CD4-positive, alpha-beta T cell treated with Interleukin-1 beta for 1 hour (primary cell): ENCODE results near the gene MUC20.
"Not testable (repeated sequence)": the region's sequence is repeated elsewhere in the genome, so short reads cannot be mapped to it uniquely, and the experiment has no call there.

ENCODE experiments used
- DNase-seq, 2 donors: peaks; one replicate each; pipeline ENCODE4 v3.0.0-alpha.2; 2020 to 2022

The MUC20 gene

DNA sequence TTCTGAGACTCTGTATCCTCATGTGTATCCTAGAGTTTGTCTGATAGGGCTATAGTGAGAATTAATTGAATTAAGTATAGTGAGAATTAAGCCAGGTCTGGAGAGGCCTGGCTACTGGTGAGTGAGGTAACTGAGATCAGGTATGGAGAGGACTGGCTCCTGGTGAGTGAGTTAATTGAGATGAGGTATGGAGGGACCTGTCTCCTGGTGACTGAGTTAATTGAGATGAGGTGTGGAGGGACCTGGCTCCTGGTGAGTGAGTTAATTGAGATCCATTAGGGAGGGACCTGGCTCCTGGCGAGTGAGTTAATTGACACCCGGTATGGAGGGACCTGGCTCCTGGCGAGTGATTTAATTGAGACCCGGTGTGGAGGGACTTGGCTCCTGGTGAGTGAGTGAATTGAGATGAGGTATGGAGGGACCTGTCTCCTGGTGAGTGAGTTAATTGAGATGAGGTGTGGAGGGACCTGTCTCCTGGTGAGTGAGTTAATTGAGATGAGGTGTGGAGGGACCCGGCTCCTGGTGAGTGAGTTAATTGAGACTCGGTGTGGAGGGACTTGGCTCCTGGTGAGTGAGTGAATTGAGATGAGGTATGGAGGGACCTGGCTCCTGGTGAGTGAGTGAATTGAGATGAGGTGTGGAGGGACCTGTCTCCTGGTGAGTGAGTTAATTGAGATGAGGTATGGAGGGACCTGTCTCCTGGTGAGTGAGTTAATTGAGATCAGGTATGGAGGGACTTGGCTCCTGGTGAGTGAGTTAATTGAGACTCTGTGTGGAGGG is 10.5 kb upstream of the MUC20 start:
- DNase-seq = not testable (repeated sequence)

DNA sequence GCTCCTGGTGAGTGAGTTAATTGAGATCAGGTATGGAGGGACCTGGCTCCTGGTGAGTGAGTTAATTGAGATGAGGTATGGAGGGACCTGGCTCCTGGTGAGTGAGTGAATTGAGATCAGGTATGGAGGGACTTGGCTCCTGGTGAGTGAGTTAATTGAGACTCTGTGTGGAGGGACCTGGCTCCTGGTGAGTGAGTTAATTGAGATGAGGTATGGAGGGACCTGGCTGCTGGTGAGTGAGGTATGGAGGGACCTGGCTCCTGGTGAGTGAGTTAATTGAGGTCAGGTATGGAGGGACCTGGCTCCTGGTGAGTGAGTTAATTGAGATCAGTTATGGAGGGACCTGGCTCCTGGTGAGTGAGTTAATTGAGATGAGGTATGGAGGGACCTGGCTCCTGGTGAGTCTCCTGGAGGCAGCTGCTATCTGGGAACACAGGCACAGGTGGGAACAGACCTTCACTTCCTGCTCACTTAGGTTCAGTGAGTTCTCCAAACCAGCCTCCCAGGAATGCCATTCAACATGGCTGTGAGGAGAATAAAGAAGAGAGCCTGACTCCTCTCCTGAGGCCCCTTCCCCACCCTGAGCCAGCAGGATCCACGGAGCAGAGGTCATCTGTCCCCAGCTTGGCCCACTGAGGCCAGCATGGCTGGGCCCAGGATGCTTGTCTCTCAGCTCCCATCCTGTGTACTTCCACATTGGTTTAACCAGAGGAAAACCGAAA is 9.5 kb upstream of the MUC20 start:
- DNase-seq = not testable (repeated sequence)

DNA sequence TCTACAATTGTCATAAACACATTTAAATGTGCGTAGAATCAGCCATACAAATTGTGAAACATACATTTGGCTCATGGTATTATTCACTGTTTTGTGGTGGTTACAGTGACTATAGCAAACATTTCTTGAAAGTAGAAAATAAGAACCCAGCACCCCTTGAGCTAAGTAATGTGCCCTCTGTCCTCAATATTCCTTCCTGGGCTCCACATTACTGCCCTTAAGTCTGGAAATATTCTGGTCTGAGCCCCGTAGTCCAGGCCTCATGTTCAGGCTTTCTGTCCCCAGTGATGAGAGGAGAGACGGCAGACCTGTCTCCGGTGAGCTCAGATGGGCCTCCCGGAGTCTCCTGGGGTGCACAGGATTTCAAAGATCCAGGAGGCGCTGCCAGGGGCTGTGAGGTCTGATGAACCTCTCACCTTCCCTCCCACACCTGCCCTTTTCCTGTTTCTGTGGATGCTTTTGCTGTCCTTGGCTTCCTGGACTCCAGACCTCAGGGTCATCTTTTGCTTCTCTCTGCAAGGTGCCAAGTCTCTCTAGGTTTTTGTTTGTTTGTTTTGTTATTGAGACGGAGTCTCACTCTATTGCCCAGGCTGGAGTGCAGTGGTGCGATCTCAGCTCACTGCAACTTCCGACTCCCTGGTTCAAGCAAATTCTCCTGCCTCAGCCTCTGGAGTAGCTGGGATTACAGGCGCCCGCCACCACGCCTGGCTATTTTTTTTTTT is 8.8 kb upstream of the MUC20 start:
- DNase-seq = no peak

DNA sequence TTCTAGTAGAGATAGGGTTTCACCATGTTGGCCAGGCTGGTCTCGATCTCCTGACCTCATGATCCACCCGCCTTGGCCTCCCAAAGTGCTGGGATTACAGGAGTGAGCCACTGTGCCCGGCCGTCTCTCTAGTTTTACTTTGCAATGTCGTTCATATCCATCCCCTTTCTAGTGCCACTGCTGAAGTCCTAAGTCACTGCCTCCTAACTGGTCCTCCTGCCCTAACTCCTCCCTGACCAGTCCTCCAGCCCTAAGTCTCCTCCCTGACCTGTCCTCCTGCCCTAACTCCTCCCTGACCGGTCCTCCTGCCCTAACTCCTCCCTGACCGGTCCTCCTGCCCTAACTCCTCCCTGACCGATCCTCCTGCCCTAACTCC is 8.3 kb upstream of the MUC20 start:
- DNase-seq = not testable (repeated sequence)

DNA sequence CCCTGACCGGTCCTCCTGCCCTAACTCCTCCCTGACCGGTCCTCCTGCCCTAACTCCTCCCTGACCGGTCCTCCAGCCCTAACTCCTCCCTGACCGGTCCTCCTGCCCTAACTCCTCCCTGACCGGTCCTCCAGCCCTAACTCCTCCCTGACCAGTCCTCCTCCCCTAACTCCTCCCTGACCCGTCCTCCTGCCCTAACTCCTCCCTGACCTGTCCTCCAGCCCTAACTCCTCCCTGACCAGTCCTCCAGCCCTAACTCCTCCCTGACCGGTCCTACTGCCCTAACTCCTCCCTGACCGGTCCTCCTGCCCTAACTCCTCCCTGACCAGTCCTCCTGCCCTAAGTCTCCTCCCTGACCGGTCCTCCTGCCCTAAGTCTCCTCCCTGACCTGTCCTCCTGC is 7.6 kb upstream of the MUC20 start:
- DNase-seq = not testable (repeated sequence)

DNA sequence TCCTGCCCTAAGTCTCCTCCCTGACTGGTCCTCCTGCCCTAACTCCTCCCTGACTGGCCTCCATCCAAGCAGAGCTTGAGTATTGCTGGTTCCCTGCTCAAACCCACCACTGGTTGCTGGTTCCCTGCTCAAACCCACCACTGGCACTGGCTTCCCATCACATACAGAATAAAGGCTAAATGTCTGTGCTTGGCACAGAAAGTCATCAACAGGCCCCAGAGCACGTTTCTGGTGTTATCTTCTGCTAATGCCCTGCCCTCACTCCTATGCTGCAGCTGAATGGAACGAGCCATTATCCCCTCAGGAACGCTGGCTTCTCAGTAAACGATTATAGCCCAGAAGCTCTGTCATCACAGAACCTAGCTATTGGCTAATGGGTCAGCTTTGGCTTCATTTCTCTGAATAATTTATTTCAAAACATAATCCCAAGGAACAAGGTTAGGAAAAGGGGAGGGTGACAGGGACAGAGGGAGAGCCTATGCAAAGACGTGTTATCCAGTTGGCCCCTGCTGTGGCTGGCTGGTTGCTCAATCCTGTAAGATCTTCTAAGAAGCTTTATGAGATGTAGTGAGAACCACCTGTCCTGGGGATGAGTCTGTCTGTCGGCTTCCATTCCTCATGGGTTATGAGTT is 6.3 kb upstream of the MUC20 start:
- DNase-seq = no peak

- DNase-seq = no peak
Observed at GRCh38 chr3:195715134-195715533, 5.6 kb upstream of the MUC20 start.

- DNase-seq = no peak
Observed at GRCh38 chr3:195715583-195716266, 5.1 kb upstream of the MUC20 start.

- no peak for DNase-seq
Observed at GRCh38 chr3:195717416-195717815, 3.4 kb upstream of the MUC20 start.

DNA sequence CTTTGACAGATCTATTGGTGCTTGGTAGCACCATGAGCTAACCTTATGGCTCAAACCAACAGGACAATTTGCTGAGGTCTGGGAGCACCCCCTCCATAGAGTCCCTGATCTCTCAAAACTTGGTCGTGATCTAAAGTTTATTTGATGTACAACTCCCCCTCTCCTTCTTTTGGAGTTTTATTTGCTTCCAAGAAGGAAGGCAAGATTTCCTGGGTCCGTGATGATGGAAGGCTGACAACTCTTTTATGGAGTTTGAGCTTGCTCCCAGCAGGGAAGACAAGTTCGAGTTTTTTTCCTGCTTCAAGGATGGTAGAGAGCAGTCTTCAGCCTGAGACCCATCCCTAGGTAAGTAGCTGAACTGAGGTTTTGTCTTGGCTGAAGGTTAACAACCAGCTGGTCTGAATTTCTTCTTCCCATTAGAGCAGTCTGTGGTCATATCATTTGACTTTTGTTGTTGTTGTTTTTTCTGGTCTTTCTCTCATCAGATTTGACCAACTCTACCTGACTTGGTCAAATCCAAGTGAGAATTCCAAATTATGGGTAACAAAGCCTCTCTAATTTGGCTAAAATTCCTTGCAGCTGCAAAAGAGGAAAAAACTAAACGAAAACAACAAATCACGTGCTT is 2.8 kb upstream of the MUC20 start:
- DNase-seq = no peak

GRCh38 chr3:195718477-195718984 is 2.2 kb upstream of the MUC20 start:
- DNase-seq = no peak

DNA sequence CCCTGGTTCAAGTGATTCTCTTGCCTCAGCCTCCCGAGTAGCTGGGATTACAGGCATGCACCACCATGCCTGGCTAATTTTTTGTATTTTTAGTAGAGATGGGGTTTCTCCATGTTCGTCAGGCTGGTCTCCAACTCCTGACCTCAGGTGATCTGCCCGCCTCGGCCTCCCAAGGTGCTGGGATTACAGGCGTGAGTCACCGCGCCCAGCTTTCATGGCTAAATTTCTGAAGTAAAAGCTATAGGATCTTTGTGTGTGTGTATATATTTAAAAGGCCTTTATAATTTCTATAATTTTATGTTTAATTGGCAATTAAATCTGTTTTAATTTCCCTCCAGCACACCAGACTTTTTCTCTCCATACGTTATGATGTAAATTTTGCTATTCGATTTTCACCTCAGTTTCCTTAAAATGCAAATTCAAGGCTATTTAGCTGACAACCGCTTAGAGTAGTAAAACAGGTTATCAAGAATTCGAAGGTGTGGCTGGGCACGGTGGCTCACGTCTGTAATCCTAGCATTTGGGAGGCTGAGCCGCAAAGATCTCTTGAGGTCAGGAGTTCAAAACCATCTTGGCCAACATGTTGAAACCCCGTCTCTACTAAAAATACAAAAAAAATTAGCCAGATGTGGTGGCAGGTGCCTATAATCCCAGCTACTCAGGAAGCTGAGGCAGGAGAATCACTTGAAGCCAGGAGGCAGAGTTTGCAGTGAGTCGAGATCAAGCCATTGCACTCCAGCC is 1.1 kb upstream of the MUC20 start:
- DNase-seq = not testable (repeated sequence)

- DNase-seq = not testable (repeated sequence)
Observed at GRCh38 chr3:195722139-195722995, 1.6 kb downstream of the MUC20 start.

- not testable (repeated sequence) for DNase-seq
Observed at GRCh38 chr3:195722996-195723345, 2.2 kb downstream of the MUC20 start.

DNA sequence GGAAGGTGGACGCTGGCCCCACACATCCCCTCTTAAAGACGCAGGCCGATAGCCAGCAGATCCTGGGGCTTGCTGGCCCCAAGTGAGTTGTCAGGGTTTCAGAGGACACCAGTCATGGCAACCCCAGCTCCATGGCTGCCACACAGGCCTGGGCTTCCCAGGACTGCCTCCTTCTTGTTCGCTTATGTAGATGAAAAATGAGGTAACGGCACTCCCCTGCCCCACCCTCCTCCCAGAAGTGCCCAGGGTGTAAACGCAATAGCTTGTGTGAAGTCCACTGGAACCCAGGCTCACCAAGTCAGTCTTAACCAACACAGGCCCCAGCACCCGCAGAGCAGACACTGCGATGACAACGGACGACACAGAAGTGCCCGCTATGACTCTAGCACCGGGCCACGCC is 3.6 kb downstream of the MUC20 start:
- DNase-seq = not testable (repeated sequence)

- DNase-seq = not testable (repeated sequence)
Observed at GRCh38 chr3:195725916-195726740, 5.3 kb downstream of the MUC20 start.

- DNase-seq = no peak
Observed at GRCh38 chr3:195727606-195728195, 6.9 kb downstream of the MUC20 start.

GRCh38 chr3:195728789-195729188 is 8.0 kb downstream of the MUC20 start:
- DNase-seq = not testable (repeated sequence)
